Fibroblast of mammary gland (primary cell): Measurements from ENCODE around the gene FAM89B.

Source experiments
- DNase-seq: peaks from one replicate; pipeline ENCODE4 v3.0.0-alpha.2; 2010; ENCODE audit warnings: low read depth
- H3K4me3 ChIP-seq: 2 replicates; pipeline ENCODE4 v1.5.1; 2011; ENCODE audit warnings: low read depth, mild to moderate bottlenecking, low read length, moderate library complexity; ENCODE audit not compliant: control insufficient read depth
- CTCF ChIP-seq: conservative IDR thresholded peaks from 2 replicates; pipeline ENCODE4 v1.5.1; 2011; ENCODE audit warnings: low read depth, low read length, inconsistent platforms; ENCODE audit not compliant: control insufficient read depth, insufficient read depth

Gene FAM89B

GRCh38 chr11:65598258-65598699 lies 25.9 kb downstream of the FAM89B start:
- TF ChIP-seq CTCF = no peak
- no peak for DNase-seq
- no peak overlapping the region for H3K4me3 ChIP-seq

DNA sequence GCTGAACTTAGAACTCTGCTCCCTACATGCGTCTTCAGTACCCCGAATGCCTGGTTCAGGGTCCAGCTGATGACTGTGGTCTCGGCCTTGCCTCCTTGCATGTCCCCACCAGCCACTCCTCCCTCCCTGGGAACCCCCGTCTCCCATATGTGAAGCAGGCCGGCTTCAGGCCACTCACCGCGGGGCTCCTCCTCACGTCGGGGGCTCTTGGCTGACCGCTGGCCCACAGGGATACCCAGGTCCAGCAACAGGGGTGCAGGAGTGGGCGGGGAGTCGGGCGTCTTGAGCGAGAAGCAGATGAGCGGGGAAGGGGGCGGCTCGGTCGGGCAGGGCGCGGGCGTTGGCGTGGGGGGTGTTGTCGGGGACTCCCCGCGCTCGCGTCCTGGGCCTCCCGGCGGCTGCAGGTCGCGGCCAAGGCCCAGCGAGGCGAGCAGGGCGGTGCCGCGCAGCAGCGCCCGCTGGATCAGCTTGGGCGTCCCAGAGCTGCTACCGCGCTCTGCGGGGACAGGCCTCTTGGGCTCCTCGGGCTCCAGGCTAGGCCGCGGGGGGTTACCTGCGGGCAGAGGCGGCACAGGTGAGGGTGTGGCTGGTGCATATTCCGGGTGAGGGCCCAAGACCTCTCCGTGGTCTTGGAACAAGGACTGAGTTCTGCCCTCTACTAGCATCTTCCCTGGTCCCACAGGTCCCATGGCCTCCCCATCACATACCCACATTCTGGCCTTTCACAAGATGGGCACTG lies 27.0 kb downstream of the FAM89B start:
- TF ChIP-seq CTCF = no peak
- H3K4me3 ChIP-seq = no peak overlapping the region
- no peak for DNase-seq

DNA sequence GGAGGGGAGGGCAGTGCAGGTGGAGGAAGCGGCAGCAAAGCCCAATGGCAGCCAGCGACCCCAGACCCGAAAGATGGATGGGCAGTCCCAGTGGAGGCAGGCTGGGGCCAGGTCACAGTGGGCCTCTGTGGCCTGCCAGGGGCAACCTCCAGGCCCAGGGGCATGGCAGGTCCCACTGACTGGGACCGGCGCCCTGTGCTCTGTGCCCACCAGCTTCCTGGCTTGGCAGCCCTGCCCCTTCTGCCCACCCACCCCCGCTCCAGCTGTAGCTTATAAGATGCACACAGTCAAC lies 27.6 kb downstream of the FAM89B start:
- TF ChIP-seq CTCF = no peak
- H3K4me3 ChIP-seq = no peak overlapping the region
- no peak for DNase-seq

GRCh38 chr11:65604258-65604657 lies 31.9 kb downstream of the FAM89B start:
- DNase-seq = no peak
- H3K4me3 ChIP-seq = no peak overlapping the region

DNA sequence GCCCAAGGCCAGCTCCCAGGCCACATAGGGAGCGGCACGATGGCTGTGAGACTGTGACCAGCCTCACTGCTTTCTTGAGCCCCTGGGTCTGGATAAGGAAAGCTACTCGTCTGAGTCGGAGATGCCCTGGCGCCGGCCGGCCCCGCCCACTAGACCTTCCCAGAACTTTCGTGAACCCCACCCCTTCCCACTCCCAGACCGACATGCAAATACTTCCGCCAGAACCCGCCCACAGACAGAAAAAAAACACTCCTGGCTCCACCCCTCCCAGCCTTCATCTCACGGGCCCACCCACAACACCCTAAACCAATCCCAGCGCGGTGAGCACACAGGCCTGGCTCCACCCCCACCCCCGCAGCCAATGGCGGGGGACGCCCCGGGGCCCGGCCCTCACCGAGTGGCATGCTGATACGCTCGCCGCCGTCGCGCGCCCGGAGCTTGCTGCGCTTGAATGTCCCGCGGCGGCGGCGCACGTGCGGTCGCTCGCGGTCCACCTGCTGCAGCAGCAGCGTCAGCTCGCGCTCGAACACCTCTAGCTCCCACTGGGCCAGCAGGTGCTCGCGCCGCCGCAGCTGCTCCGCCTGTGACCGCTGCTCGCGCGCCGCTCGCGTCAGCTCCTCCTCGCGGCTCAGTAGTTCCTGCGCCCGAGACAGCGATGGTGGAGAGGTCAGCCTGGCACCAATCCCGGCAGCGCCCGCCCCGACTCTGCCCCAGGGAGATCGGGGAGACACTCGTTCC lies 34.7 kb downstream of the FAM89B start:
- H3K4me3 ChIP-seq = peak overlapping the region; percentile 2
- DNase-seq = peak; percentile 92
- TF ChIP-seq CTCF = no peak

More at GRCh38 chr11:65604258-65604657, 31.9 kb downstream of the FAM89B start:
- TF ChIP-seq CTCF = no peak

DNA sequence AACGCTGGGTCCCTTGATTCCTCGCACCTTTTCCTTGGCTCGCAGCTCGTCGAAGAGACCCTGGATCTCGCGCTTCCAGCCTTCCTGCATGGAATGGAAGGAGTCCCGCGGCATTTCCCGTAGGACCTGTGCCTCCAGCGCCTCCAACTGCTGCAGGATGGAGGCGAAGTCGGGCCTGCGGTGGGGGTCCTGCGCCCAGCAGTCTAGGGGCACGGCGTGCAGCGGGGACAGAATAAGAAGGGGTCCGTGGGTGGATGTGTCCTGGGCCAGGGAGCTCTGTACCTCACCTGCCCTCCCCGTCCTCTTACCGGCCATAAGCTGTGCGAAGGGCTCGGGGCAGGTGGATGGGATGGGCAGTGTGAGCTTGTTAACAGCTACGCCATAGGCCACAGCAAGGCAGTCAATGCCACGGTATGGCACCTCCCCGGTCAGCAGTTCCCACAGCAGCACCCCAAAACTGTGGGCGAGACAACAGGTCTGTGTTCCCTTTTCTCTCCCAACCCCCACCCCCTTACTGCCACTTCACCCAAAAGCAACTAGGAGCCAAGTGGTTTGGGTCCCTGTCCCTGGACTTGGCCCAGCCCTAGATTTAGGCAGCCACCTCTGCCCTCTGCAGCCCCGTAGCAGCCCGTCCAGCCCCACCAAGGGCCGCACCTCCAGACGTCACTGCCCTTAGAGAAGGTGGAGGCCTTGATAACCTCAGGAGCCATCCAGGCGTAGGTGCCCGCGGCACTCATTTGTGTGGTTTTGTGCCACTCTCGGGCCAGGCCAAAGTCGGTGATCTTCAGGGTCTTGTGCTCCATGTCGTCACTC lies 35.5 kb downstream of the FAM89B start:
- no peak for DNase-seq
- H3K4me3 ChIP-seq = no peak overlapping the region

More for the DNA sequence above, 35.5 kb downstream of the FAM89B start:
- no peak for TF ChIP-seq CTCF
